CD8-positive, alpha-beta memory T cell (primary cell): ENCODE measurements around the gene COPG1. TPM values are rescaled to one million over a fixed set of nuclear protein-coding genes. Genes with fewer than 3 reads are reported as not detected.

Experiments
- CTCF ChIA-PET: fragments of 350-600 bp; sonication (Branson Sonifier 250); formaldehyde crosslinking; loops from one replicate; lab custom pipeline; 2021; ENCODE audit warnings: antibody characterized with exemption; lab: Charles Lee
- POLR2A ChIA-PET: fragments of 350-600 bp; sonication (Branson Sonifier 250); formaldehyde crosslinking; loops from one replicate; lab custom pipeline; 2021; ENCODE audit warnings: antibody characterized with exemption; lab: Charles Lee
- DNase-seq, 5 donors: peaks; one replicate each; pipeline versions ENCODE4 v3.0.0 to v3.0.0-alpha.2; 2020 to 2022; ENCODE audit warnings: mixed read lengths in 1 of 5
- H3K27ac ChIP-seq: one replicate; pipeline ENCODE4 v1.7.0; 2013; ENCODE audit warnings: low read depth, mild to moderate bottlenecking, low read length, moderate library complexity
- H3K27me3 ChIP-seq: 2 replicates; pipeline ENCODE4 v1.7.0; 2013; ENCODE audit warnings: low read length, mild to moderate bottlenecking; ENCODE audit not compliant: insufficient read depth, poor library complexity, severe bottlenecking
- H3K36me3 ChIP-seq: 2 replicates; pipeline ENCODE4 v1.7.0; 2013; ENCODE audit warnings: mild to moderate bottlenecking, low read length, moderate library complexity; ENCODE audit not compliant: insufficient read depth
- H3K4me1 ChIP-seq: 2 replicates; pipeline ENCODE4 v1.7.0; 2013; ENCODE audit warnings: mild to moderate bottlenecking, low read length, moderate library complexity; ENCODE audit not compliant: insufficient read depth
- H3K4me3 ChIP-seq: 2 replicates; pipeline ENCODE4 v1.7.0; 2013; ENCODE audit warnings: mild to moderate bottlenecking, low read length
- H3K9me3 ChIP-seq: 2 replicates; pipeline ENCODE4 v1.7.0; 2013; ENCODE audit warnings: mild to moderate bottlenecking, low read length
- H3K27ac Mint-ChIP-seq, 8 donors: one replicate each; pipeline ENCODE4 v1.8.0; 2020 to 2021; ENCODE audit warnings: mixed read lengths in 8 of 8, mild to moderate bottlenecking in 6 of 8, inconsistent platforms in 3 of 8, moderate library complexity in 3 of 8
- H3K27me3 Mint-ChIP-seq, 2 donors: one replicate each; pipeline ENCODE4 v1.8.0; 2020 to 2021; ENCODE audit warnings: mixed read lengths in 2 of 2, mild to moderate bottlenecking in 1 of 2, moderate library complexity in 1 of 2
- H3K36me3 Mint-ChIP-seq, 3 donors: one replicate each; pipeline ENCODE4 v1.8.0; 2020 to 2021; ENCODE audit warnings: mixed read lengths in 3 of 3, inconsistent platforms in 1 of 3, mild to moderate bottlenecking in 1 of 3
- H3K4me1 Mint-ChIP-seq, 3 donors: one replicate each; pipeline ENCODE4 v1.8.0; 2020 to 2021; ENCODE audit warnings: mixed read lengths in 3 of 3, inconsistent platforms in 1 of 3, mild to moderate bottlenecking in 1 of 3
- H3K4me3 Mint-ChIP-seq, 7 donors: one replicate each; pipeline ENCODE4 v1.8.0; 2020 to 2021; ENCODE audit warnings: mixed read lengths in 7 of 7, mild to moderate bottlenecking in 6 of 7, moderate library complexity in 4 of 7, inconsistent platforms in 2 of 7
- H3K9me3 Mint-ChIP-seq, 5 donors: one replicate each; pipeline ENCODE4 v1.8.0; 2020 to 2022; ENCODE audit warnings: mixed read lengths in 5 of 5, mild to moderate bottlenecking in 3 of 5, moderate library complexity in 2 of 5, inconsistent platforms in 1 of 5
- polyA plus RNA-seq: library from polyadenylated mRNA; unstranded; fragments of 300-500 nt; fragmentation: Illumina TruSeq; gene quantifications from one replicate; pipeline ENCODE4 v1.2.3, GENCODE V29; 2021
- total RNA-seq, 2 experiments: library from RNA; stranded (reverse); gene quantifications; one replicate each; pipeline ENCODE4 v1.2.3, GENCODE V29; 2021

COPG1 gene
- total and polyA plus RNA-seq, 3 experiments from 2014 or later, result 101 to 136 (median 134) TPM

GRCh38 chr3:129317848-129318247 is 68.4 kb downstream of the COPG1 start:
- ChIA-PET CTCF (interaction anchor here (0.9 to 2.5 kb wide), 3 partner anchors 16 to 264 kb away, joined by 3 to 11 read pairs (median 3); no protein-coding TSS in a partner anchor), POLR2A (no interaction called here)
- DNase-seq, result no peak
- peaks cover 23% of the 10 kb centered on the region for H3K4me1 ChIP-seq
- no peak overlapping the region for H3K4me3 ChIP-seq
- peaks cover 0 to 3% of the 10 kb centered on the region in 2 donors for H3K27me3 Mint-ChIP-seq
- peak overlapping the region in 2 of 7 donors; percentile 11 to 62 for H3K4me3 Mint-ChIP-seq
- no peaks in the 10 kb centered on the region for H3K9me3 ChIP-seq
- no peaks in the 10 kb centered on the region for H3K9me3 Mint-ChIP-seq
- no peak overlapping the region for H3K27ac ChIP-seq
- H3K27me3 ChIP-seq, result no peaks in the 10 kb centered on the region
- H3K4me1 Mint-ChIP-seq, result peaks cover 12 to 23% (median 17%) of the 10 kb centered on the region in 3 donors
- H3K27ac Mint-ChIP-seq, result peak overlapping the region in 2 of 8 donors; percentile 37 to 91
- H3K36me3 ChIP-seq, result no peaks in the 10 kb centered on the region
- H3K36me3 Mint-ChIP-seq, result peaks cover 0 to 4% (median 0%) of the 10 kb centered on the region in 3 donors

- H3K36me3 Mint-ChIP-seq, result peaks cover 0 to 4% (median 0%) of the 10 kb centered on the region in 3 donors
- H3K27me3 Mint-ChIP-seq, result peaks cover 0 to 2% of the 10 kb centered on the region in 2 donors
- no peaks in the 10 kb centered on the region for H3K9me3 Mint-ChIP-seq
- Histone ChIP-seq H3K27me3 (no peaks in the 10 kb centered on the region), H3K36me3 (no peaks in the 10 kb centered on the region), H3K4me3 (no peak overlapping the region), H3K4me1 (peaks cover 16% of the 10 kb centered on the region), H3K27ac (no peak overlapping the region), H3K9me3 (no peaks in the 10 kb centered on the region)
- H3K4me3 Mint-ChIP-seq, result peak overlapping the region in 2 of 7 donors; percentile 44 to 62
- POLR2A ChIA-PET, result no interaction called here
- peaks cover 4 to 13% (median 7%) of the 10 kb centered on the region in 3 donors for H3K4me1 Mint-ChIP-seq
- CTCF ChIA-PET, result interaction anchor here (0.9 kb wide), 1 partner anchor 171 kb away, joined by 3 read pairs; no protein-coding TSS in a partner anchor
- DNase-seq, result no peak
- H3K27ac Mint-ChIP-seq, result peak overlapping the region in 1 of 8 donors; percentile 83
Measured at GRCh38 chr3:129318921-129319320, 69.5 kb downstream of the COPG1 start.

- Mint-ChIP-seq H3K4me3 (peak overlapping the region in 1 of 7 donors; percentile 28), H3K36me3 (peaks cover 0 to 4% (median 0%) of the 10 kb centered on the region in 3 donors), H3K4me1 (peaks cover 0 to 5% (median 1%) of the 10 kb centered on the region in 3 donors), H3K9me3 (no peaks in the 10 kb centered on the region), H3K27ac (peak overlapping the region in 1 of 8 donors; percentile 82), H3K27me3 (peaks cover 0 to 2% of the 10 kb centered on the region in 2 donors)
- ChIA-PET CTCF (no interaction called here), POLR2A (no interaction called here)
- Histone ChIP-seq H3K4me1 (peaks cover 7% of the 10 kb centered on the region), H3K9me3 (no peaks in the 10 kb centered on the region), H3K27ac (no peak overlapping the region), H3K36me3 (no peaks in the 10 kb centered on the region), H3K27me3 (no peaks in the 10 kb centered on the region), H3K4me3 (no peak overlapping the region)
- DNase-seq, result no peak
Measured at GRCh38 chr3:129320261-129320660, 70.9 kb downstream of the COPG1 start.

GRCh38 chr3:129320825-129321487 is 71.5 kb downstream of the COPG1 start:
- Histone ChIP-seq H3K36me3 (no peaks in the 10 kb centered on the region), H3K9me3 (no peaks in the 10 kb centered on the region), H3K4me3 (no peak overlapping the region), H3K27me3 (no peaks in the 10 kb centered on the region), H3K4me1 (peaks cover 7% of the 10 kb centered on the region), H3K27ac (no peak overlapping the region)
- Mint-ChIP-seq H3K4me1 (peaks cover 0 to 5% (median 0%) of the 10 kb centered on the region in 3 donors), H3K27ac (no peak overlapping the region), H3K4me3 (no peak overlapping the region), H3K27me3 (no peaks in the 10 kb centered on the region), H3K9me3 (no peaks in the 10 kb centered on the region), H3K36me3 (peaks cover 0 to 2% (median 0%) of the 10 kb centered on the region in 3 donors)
- POLR2A ChIA-PET, result no interaction called here
- CTCF ChIA-PET, result no interaction called here
- no peak for DNase-seq

- Histone ChIP-seq H3K4me1 (peaks cover 5% of the 10 kb centered on the region), H3K27ac (no peak overlapping the region), H3K4me3 (no peak overlapping the region), H3K27me3 (no peaks in the 10 kb centered on the region), H3K9me3 (no peaks in the 10 kb centered on the region), H3K36me3 (no peaks in the 10 kb centered on the region)
- Mint-ChIP-seq H3K27me3 (no peaks in the 10 kb centered on the region), H3K4me3 (no peak overlapping the region), H3K4me1 (peaks cover 0 to 3% (median 0%) of the 10 kb centered on the region in 3 donors), H3K36me3 (no peaks in the 10 kb centered on the region), H3K9me3 (no peaks in the 10 kb centered on the region), H3K27ac (no peak overlapping the region)
- ChIA-PET POLR2A (no interaction called here), CTCF (no interaction called here)
- DNase-seq, result no peak
Measured at GRCh38 chr3:129321887-129322286, 72.5 kb downstream of the COPG1 start.

- Histone ChIP-seq H3K27me3 (no peaks in the 10 kb centered on the region), H3K9me3 (no peaks in the 10 kb centered on the region), H3K36me3 (no peaks in the 10 kb centered on the region), H3K4me1 (no peaks in the 10 kb centered on the region), H3K27ac (no peak overlapping the region), H3K4me3 (no peak overlapping the region)
- H3K27ac Mint-ChIP-seq, result peak overlapping the region in 1 of 8 donors; percentile 68
- H3K27me3 Mint-ChIP-seq, result no peaks in the 10 kb centered on the region
- no peaks in the 10 kb centered on the region for H3K9me3 Mint-ChIP-seq
- no peak overlapping the region for H3K4me3 Mint-ChIP-seq
- ChIA-PET CTCF (interaction anchor here (1.0 kb wide), 1 partner anchor 354 kb away, joined by 4 read pairs; no protein-coding TSS in a partner anchor), POLR2A (no interaction called here)
- no peaks in the 10 kb centered on the region for H3K4me1 Mint-ChIP-seq
- H3K36me3 Mint-ChIP-seq, result no peaks in the 10 kb centered on the region
- no peak for DNase-seq
Measured at GRCh38 chr3:129323651-129324294, 74.4 kb downstream of the COPG1 start.

GRCh38 chr3:129324855-129325254 is 75.4 kb downstream of the COPG1 start:
- Histone ChIP-seq H3K9me3 (no peaks in the 10 kb centered on the region), H3K27ac (no peak overlapping the region), H3K36me3 (no peaks in the 10 kb centered on the region), H3K4me1 (no peaks in the 10 kb centered on the region), H3K27me3 (no peaks in the 10 kb centered on the region), H3K4me3 (no peak overlapping the region)
- H3K27me3 Mint-ChIP-seq, result no peaks in the 10 kb centered on the region
- H3K4me1 Mint-ChIP-seq, result no peaks in the 10 kb centered on the region
- H3K4me3 Mint-ChIP-seq, result no peak overlapping the region
- no peak overlapping the region for H3K27ac Mint-ChIP-seq
- no peaks in the 10 kb centered on the region for H3K36me3 Mint-ChIP-seq
- no peak for DNase-seq
- POLR2A ChIA-PET, result no interaction called here
- CTCF ChIA-PET, result no interaction called here
- H3K9me3 Mint-ChIP-seq, result no peaks in the 10 kb centered on the region

- ChIA-PET CTCF (no interaction called here), POLR2A (interaction anchor here (2.1 kb wide), 1 partner anchor 9 kb away, joined by 5 read pairs; a partner anchor contains a TSS)
- Mint-ChIP-seq H3K4me1 (no peaks in the 10 kb centered on the region), H3K36me3 (no peaks in the 10 kb centered on the region), H3K27me3 (no peaks in the 10 kb centered on the region), H3K9me3 (no peaks in the 10 kb centered on the region), H3K4me3 (no peak overlapping the region), H3K27ac (no peak overlapping the region)
- Histone ChIP-seq H3K9me3 (no peaks in the 10 kb centered on the region), H3K36me3 (no peaks in the 10 kb centered on the region), H3K4me1 (no peaks in the 10 kb centered on the region), H3K4me3 (no peak overlapping the region), H3K27me3 (no peaks in the 10 kb centered on the region), H3K27ac (no peak overlapping the region)
- DNase-seq, result no peak
Measured at GRCh38 chr3:129325383-129325782, 76.0 kb downstream of the COPG1 start.
